Measurements from ENCODE around the gene PEMT. TPM values are rescaled to one million over a fixed set of nuclear protein-coding genes. Genes with fewer than 3 reads are reported as not detected.

The PEMT gene
- total and polyA plus RNA-seq, 9 of the 15 experiments (the other 6 are each of a cell fraction or from before 2014, with no cell fraction given): 1.4 to 36.4 (median 13.6) TPM

GRCh38 chr17:17581509-17581908, 10.0 kb downstream of the PEMT start:
- H3K79me2 ChIP-seq (ENCODE audit: control insufficient read depth, insufficient read depth, low read length): no peaks in the 10 kb centered on the region
- ATAC-seq (no peak), FAIRE-seq (no peak), DNase-seq (ENCODE audit: extremely low read depth in 1 of 4, low spot score in 3 of 4) (no peak)
- no TSS peak for BruUV-seq (replicated peaks)
- H3K4me1 ChIP-seq (replicated peaks in 1 of 2; ENCODE audit: control insufficient read depth in 2 of 2, insufficient read depth in 2 of 2, low read length in 2 of 2): peaks cover 0 to 9% of the 10 kb centered on the region in 2 experiments; a peak in 3 of 5 replicates
- no peak overlapping the region for H3K4me2 ChIP-seq (ENCODE audit: insufficient read depth, low read length)
- no peak overlapping the region for H2AFZ ChIP-seq (ENCODE audit: low read depth, low read length)
- in situ Hi-C loops (cut with MboI) (loop anchor here (5.0 kb wide), 1 partner anchor 224 kb away; no protein-coding TSS in a partner anchor), intact Hi-C loops (cut with micrococcal nuclease) (no loop called here)
- no peaks in the 10 kb centered on the region for H4K20me1 ChIP-seq (replicated peaks; ENCODE audit: control insufficient read depth, insufficient read depth, low read length)
- no peak for TF ChIP-seq POLR2H (tag; IDR thresholded peaks at IDR 0.05; ENCODE audit: low read depth)
- no peak for TF ChIP-seq MXI1 (IDR thresholded peaks at IDR 0.05; ENCODE audit: low read depth, low read length)
- TF ChIP-seq CXXC5 (CRISPR knock-in tag; IDR thresholded peaks at IDR 0.05): no peak
- TF ChIP-seq ADNP (tag; IDR thresholded peaks at IDR 0.05): no peak
- no peak for TF ChIP-seq NCOA1 (IDR thresholded peaks at IDR 0.05; ENCODE audit: low read depth)
- TF ChIP-seq ZNF436 (CRISPR knock-in tag; IDR thresholded peaks at IDR 0.05): no peak
- TF ChIP-seq ZNF282 (CRISPR knock-in tag; IDR thresholded peaks at IDR 0.05): no peak
- no peak for TF ChIP-seq HMG20B (CRISPR knock-in tag; IDR thresholded peaks at IDR 0.05)
- TF ChIP-seq ZNF780A (CRISPR knock-in tag; IDR thresholded peaks at IDR 0.05): no peak
- TF ChIP-seq MIER1 (IDR thresholded peaks at IDR 0.05; ENCODE audit: low read depth): no peak
- no peak for TF ChIP-seq MCM5 (IDR thresholded peaks at IDR 0.05; ENCODE audit: low read depth)
- TF ChIP-seq TRIM28 (IDR thresholded peaks at IDR 0.05): no peak
- no peak for TF ChIP-seq FOXK2 (conservative IDR thresholded peaks at IDR 0.05 in 1 of 2, IDR thresholded peaks at IDR 0.05 in 1 of 2; ENCODE audit: low read depth in 2 of 2)
- no peak for TF ChIP-seq FOXP4 (CRISPR knock-in tag; IDR thresholded peaks at IDR 0.05; ENCODE audit: borderline replicate concordance)
- TF ChIP-seq ZBTB11 (CRISPR knock-in tag; IDR thresholded peaks at IDR 0.05): no peak
- TF ChIP-seq ZNF655 (CRISPR knock-in tag; IDR thresholded peaks at IDR 0.05): no peak
- H3K9me1 ChIP-seq (ENCODE audit: control insufficient read depth, insufficient read depth, low read length): no peaks in the 10 kb centered on the region
- H3K9ac ChIP-seq (ENCODE audit: insufficient read depth in 1 of 2, low read depth in 2 of 2, low read length in 2 of 2): 0 out of 4 replicates have a peak overlapping the region, but pooled peaks of 1 of the 2 experiments have one; percentile 26
- no peaks in the 10 kb centered on the region for H3K9me3 ChIP-seq (replicated peaks; ENCODE audit: control insufficient read depth, insufficient read depth, low read depth, low read length)
- H3K27ac ChIP-seq (ENCODE audit: extremely low read depth, low read depth, low read length): no peak overlapping the region
- no peaks in the 10 kb centered on the region for H3K36me3 ChIP-seq (ENCODE audit: control insufficient read depth, insufficient read depth, low read length)
- ChIA-PET CTCF (ENCODE audit: low intra/inter-chr PET ratio) (no interaction called here), POLR2A (interaction anchor here (0.6 kb wide), 1 partner anchor 9 kb away, joined by 3 read pairs; no protein-coding TSS in a partner anchor)
- 47% methylated on average over 5 of the region's 6 CpGs for WGBS (ENCODE audit: insufficient coverage, low coverage, missing lambda C conversion rate)
- no peak overlapping the region for H3K4me3 ChIP-seq
- H3K27me3 ChIP-seq (ENCODE audit: control insufficient read depth in 2 of 2, insufficient read depth in 2 of 2, low read length in 2 of 2): no peaks in the 10 kb centered on the region

Measured in K562 (cell line).